ENCODE data around the gene DGKH.

Gene DGKH

GRCh38 chr13:42101821-42102585 lies 53.6 kb downstream of the DGKH start:
- Mint-ChIP-seq H3K36me3 (no peaks in the 10 kb centered on the region), H3K4me1 (peaks cover 19% of the 10 kb centered on the region), H3K27me3 (no peaks in the 10 kb centered on the region), H3K9me3 (no peaks in the 10 kb centered on the region), H3K4me3 (no peak overlapping the region), H3K27ac (no peak overlapping the region)
- CTCF ChIA-PET, result interaction anchor here (0.6 kb wide), 1 partner anchor 261 kb away, joined by 3 read pairs; no protein-coding TSS in a partner anchor
- no peak for DNase-seq

GRCh38 chr13:42102961-42103865 lies 54.8 kb downstream of the DGKH start:
- no peak for DNase-seq
- CTCF ChIA-PET, result interaction anchor here (1.2 kb wide), 1 partner anchor 435 kb away, joined by 5 read pairs; no protein-coding TSS in a partner anchor
- no peak overlapping the region for H3K4me3 Mint-ChIP-seq
- H3K27me3 Mint-ChIP-seq, result no peaks in the 10 kb centered on the region
- peaks cover 19% of the 10 kb centered on the region for H3K4me1 Mint-ChIP-seq
- H3K36me3 Mint-ChIP-seq, result no peaks in the 10 kb centered on the region
- no peaks in the 10 kb centered on the region for H3K9me3 Mint-ChIP-seq
- H3K27ac Mint-ChIP-seq, result no peak overlapping the region

- no peak for DNase-seq
- Mint-ChIP-seq H3K4me1 (peaks cover 15% of the 10 kb centered on the region), H3K27ac (no peak overlapping the region), H3K27me3 (no peaks in the 10 kb centered on the region), H3K36me3 (no peaks in the 10 kb centered on the region), H3K4me3 (no peak overlapping the region), H3K9me3 (no peaks in the 10 kb centered on the region)
- CTCF ChIA-PET, result interaction anchor here (1.6 to 1.9 kb wide), 2 partner anchors 202 to 439 kb away, joined by 5 to 7 read pairs; no protein-coding TSS in a partner anchor
Measured at GRCh38 chr13:42106998-42107397, 58.5 kb downstream of the DGKH start.

- Mint-ChIP-seq H3K27me3 (no peaks in the 10 kb centered on the region), H3K9me3 (no peaks in the 10 kb centered on the region), H3K27ac (no peak overlapping the region), H3K4me3 (no peak overlapping the region), H3K36me3 (no peaks in the 10 kb centered on the region), H3K4me1 (peaks cover 15% of the 10 kb centered on the region)
- CTCF ChIA-PET, result interaction anchor here (1.6 to 1.9 kb wide), 2 partner anchors 203 to 439 kb away, joined by 5 to 7 read pairs; no protein-coding TSS in a partner anchor
- DNase-seq, result no peak
Measured at GRCh38 chr13:42107421-42107820, 59.0 kb downstream of the DGKH start.

GRCh38 chr13:42108217-42108616 lies 59.8 kb downstream of the DGKH start:
- Mint-ChIP-seq H3K27ac (no peak overlapping the region), H3K4me1 (peaks cover 9% of the 10 kb centered on the region), H3K36me3 (no peaks in the 10 kb centered on the region), H3K4me3 (no peak overlapping the region), H3K9me3 (no peaks in the 10 kb centered on the region), H3K27me3 (no peaks in the 10 kb centered on the region)
- DNase-seq, result no peak
- CTCF ChIA-PET, result interaction anchor here (1.9 to 2.3 kb wide), 2 partner anchors 204 to 440 kb away, joined by 5 to 17 read pairs; no protein-coding TSS in a partner anchor

- H3K36me3 Mint-ChIP-seq, result no peaks in the 10 kb centered on the region
- peaks cover 7% of the 10 kb centered on the region for H3K4me1 Mint-ChIP-seq
- no peak overlapping the region for H3K27ac Mint-ChIP-seq
- CTCF ChIA-PET, result interaction anchor here (2.1 to 2.3 kb wide), 2 partner anchors 441 to 651 kb away, joined by 6 to 17 read pairs; no protein-coding TSS in a partner anchor
- H3K27me3 Mint-ChIP-seq, result no peaks in the 10 kb centered on the region
- no peak overlapping the region for H3K4me3 Mint-ChIP-seq
- H3K9me3 Mint-ChIP-seq, result no peaks in the 10 kb centered on the region
- DNase-seq, result no peak
Measured at GRCh38 chr13:42109957-42110356, 61.5 kb downstream of the DGKH start.

- Mint-ChIP-seq H3K36me3 (no peaks in the 10 kb centered on the region), H3K4me3 (no peak overlapping the region), H3K27ac (no peak overlapping the region), H3K9me3 (no peaks in the 10 kb centered on the region), H3K27me3 (no peaks in the 10 kb centered on the region), H3K4me1 (peaks cover 6% of the 10 kb centered on the region)
- CTCF ChIA-PET, result interaction anchor here (0.6 to 6.5 kb wide), 7 partner anchors 8 to 652 kb away, joined by 3 to 48 read pairs (median 3); no protein-coding TSS in a partner anchor
- DNase-seq, result peak; percentile 43
Measured at GRCh38 chr13:42110410-42111155, 62.1 kb downstream of the DGKH start.

- CTCF ChIA-PET, result interaction anchor here (0.6 to 6.5 kb wide), 3 partner anchors 17 to 700 kb away, joined by 3 to 48 read pairs (median 3); no protein-coding TSS in a partner anchor
- Mint-ChIP-seq H3K27me3 (no peaks in the 10 kb centered on the region), H3K27ac (no peak overlapping the region), H3K4me1 (peaks cover 6% of the 10 kb centered on the region), H3K4me3 (no peak overlapping the region), H3K36me3 (no peaks in the 10 kb centered on the region), H3K9me3 (no peaks in the 10 kb centered on the region)
- no peak for DNase-seq
Measured at GRCh38 chr13:42112864-42113263, 64.4 kb downstream of the DGKH start.

- CTCF ChIA-PET, result interaction anchor here (0.7 to 6.5 kb wide), 4 partner anchors 445 to 702 kb away, joined by 3 to 48 read pairs (median 4); no protein-coding TSS in a partner anchor
- H3K4me1 Mint-ChIP-seq, result peaks cover 6% of the 10 kb centered on the region
- H3K27ac Mint-ChIP-seq, result no peak overlapping the region
- H3K27me3 Mint-ChIP-seq, result no peaks in the 10 kb centered on the region
- DNase-seq, result no peak
- H3K36me3 Mint-ChIP-seq, result no peaks in the 10 kb centered on the region
- H3K9me3 Mint-ChIP-seq, result no peaks in the 10 kb centered on the region
- no peak overlapping the region for H3K4me3 Mint-ChIP-seq
Measured at GRCh38 chr13:42113478-42113877, 65.0 kb downstream of the DGKH start.

GRCh38 chr13:42114278-42114677 lies 65.8 kb downstream of the DGKH start:
- H3K4me1 Mint-ChIP-seq, result peaks cover 6% of the 10 kb centered on the region
- CTCF ChIA-PET, result interaction anchor here (0.6 to 6.5 kb wide), 3 partner anchors 104 to 448 kb away, joined by 3 to 48 read pairs (median 4); no protein-coding TSS in a partner anchor

GRCh38 chr13:42114912-42115311 lies 66.5 kb downstream of the DGKH start:
- CTCF ChIA-PET, result interaction anchor here (1.5 to 6.5 kb wide), 2 partner anchors 446 to 449 kb away, joined by 4 to 48 read pairs; no protein-coding TSS in a partner anchor
- H3K4me3 Mint-ChIP-seq, result no peak overlapping the region
- H3K27me3 Mint-ChIP-seq, result no peaks in the 10 kb centered on the region
- H3K4me1 Mint-ChIP-seq, result peaks cover 6% of the 10 kb centered on the region
- H3K9me3 Mint-ChIP-seq, result no peaks in the 10 kb centered on the region
- peaks cover 1% of the 10 kb centered on the region for H3K36me3 Mint-ChIP-seq
- no peak overlapping the region for H3K27ac Mint-ChIP-seq
- DNase-seq, result no peak

More at GRCh38 chr13:42114278-42114677, 65.8 kb downstream of the DGKH start:
- no peaks in the 10 kb centered on the region for H3K9me3 Mint-ChIP-seq
- no peak overlapping the region for H3K27ac Mint-ChIP-seq
- H3K4me3 Mint-ChIP-seq, result no peak overlapping the region
- no peaks in the 10 kb centered on the region for H3K36me3 Mint-ChIP-seq
- no peaks in the 10 kb centered on the region for H3K27me3 Mint-ChIP-seq
- DNase-seq, result no peak

GRCh38 chr13:42116225-42116624 lies 67.8 kb downstream of the DGKH start:
- no peak overlapping the region for H3K27ac Mint-ChIP-seq
- DNase-seq, result no peak
- CTCF ChIA-PET, result interaction anchor here (6.5 kb wide), 1 partner anchor 448 kb away, joined by 48 read pairs; no protein-coding TSS in a partner anchor
- no peaks in the 10 kb centered on the region for H3K4me1 Mint-ChIP-seq
- no peak overlapping the region for H3K4me3 Mint-ChIP-seq
- no peaks in the 10 kb centered on the region for H3K27me3 Mint-ChIP-seq
- peaks cover 1% of the 10 kb centered on the region for H3K36me3 Mint-ChIP-seq
- H3K9me3 Mint-ChIP-seq, result no peaks in the 10 kb centered on the region

- H3K4me3 Mint-ChIP-seq, result no peak overlapping the region
- H3K27ac Mint-ChIP-seq, result no peak overlapping the region
- H3K36me3 Mint-ChIP-seq, result peaks cover 1% of the 10 kb centered on the region
- no peaks in the 10 kb centered on the region for H3K27me3 Mint-ChIP-seq
- H3K4me1 Mint-ChIP-seq, result no peaks in the 10 kb centered on the region
- CTCF ChIA-PET, result interaction anchor here (1.0 to 1.2 kb wide), 3 partner anchors 8 to 1065 kb away, joined by 3 read pairs; no protein-coding TSS in a partner anchor
- no peak for DNase-seq
- no peaks in the 10 kb centered on the region for H3K9me3 Mint-ChIP-seq
Measured at GRCh38 chr13:42119041-42119440, 70.6 kb downstream of the DGKH start.

Measured in activated naive CD4-positive, alpha-beta T cell treated with anti-CD3 and anti-CD28 coated beads, Interleukin-2, amount 10 ng/mL, durations not matched to agents 7 days and 5 days (primary cell).